ENCODE data around the gene AFAP1L2. TPM values are rescaled to one million over a fixed set of nuclear protein-coding genes. Genes with fewer than 3 reads are reported as not detected.

AFAP1L2 gene
- total and polyA plus RNA-seq, 2 donors (not counting 1 experiment from before 2014, with no cell fraction given), result 4.7 to 4.9 TPM

DNA sequence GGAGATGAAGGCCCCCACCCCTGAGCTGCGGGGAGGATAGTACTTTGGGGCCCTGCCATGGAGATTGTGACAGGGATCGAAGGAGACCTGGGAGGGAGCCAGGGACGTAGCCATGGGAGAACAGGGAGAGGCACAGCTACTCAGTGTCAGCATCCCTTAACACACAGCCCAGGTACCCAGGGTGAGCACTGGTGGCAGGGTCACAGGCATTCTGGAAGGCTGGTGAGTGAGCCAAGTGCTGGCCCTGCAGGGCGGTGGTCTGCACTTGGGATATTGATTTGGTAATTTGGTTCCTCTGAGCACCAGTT is 125.5 kb downstream of the AFAP1L2 start:
- no peak for DNase-seq
- CTCF ChIA-PET, result no interaction called here
- H3K9ac ChIP-seq (ENCODE audit: low read length), result no peak overlapping the region
- H3K36me3 ChIP-seq (replicated peaks in 1 of 2; ENCODE audit: control extremely low read depth in 1 of 2, control insufficient read depth in 1 of 2, extremely low read depth in 1 of 2, insufficient read depth in 2 of 2, low read length in 1 of 2), result no peaks in the 10 kb centered on the region
- intact Hi-C loops (cut with micrococcal nuclease), result no loop called here
- H2AFZ ChIP-seq (ENCODE audit: insufficient read depth, low read depth, low read length, poor library complexity, severe bottlenecking), result no peak overlapping the region
- WGBS (ENCODE audit: insufficient coverage), result 88% methylated on average over 4 of the region's 4 CpGs
- H3K4me3 ChIP-seq (ENCODE audit: control extremely low read depth in 1 of 5, extremely low read depth in 1 of 5, insufficient read depth in 1 of 5, low read depth in 2 of 5, low read length in 4 of 5), result no peak overlapping the region
- no peak overlapping the region for H3K27ac Mint-ChIP-seq
- no peaks in the 10 kb centered on the region for H3K9me3 Mint-ChIP-seq (ENCODE audit: insufficient read depth)
- no peak overlapping the region for H3K4me3 Mint-ChIP-seq
- no peak for ATAC-seq (ENCODE audit: low read depth)
- peaks cover 15% of the 10 kb centered on the region for H3K27me3 Mint-ChIP-seq
- no peaks in the 10 kb centered on the region for H3K79me2 ChIP-seq (ENCODE audit: control insufficient read depth, insufficient read depth, low read length)
- no peaks in the 10 kb centered on the region for H3K9me3 ChIP-seq (ENCODE audit: control extremely low read depth in 1 of 3, control insufficient read depth in 2 of 3, insufficient read depth in 1 of 3, low read length in 2 of 3)
- no peak overlapping the region for H3K4me2 ChIP-seq (replicated peaks; ENCODE audit: low read depth, low read length, poor library complexity, severe bottlenecking)
- no peak overlapping the region for H3K27ac ChIP-seq (ENCODE audit: low read length in 2 of 2)
- no peaks in the 10 kb centered on the region for H3K4me1 ChIP-seq (ENCODE audit: control insufficient read depth in 2 of 2, insufficient read depth in 2 of 2, low read length in 2 of 2)
- no peak for TF ChIP-seq EZH2 (IDR thresholded peaks at IDR 0.05; ENCODE audit: borderline replicate concordance, insufficient read depth, low read depth, low read length, poor library complexity, severe bottlenecking)
- TF ChIP-seq, protein P1, sequence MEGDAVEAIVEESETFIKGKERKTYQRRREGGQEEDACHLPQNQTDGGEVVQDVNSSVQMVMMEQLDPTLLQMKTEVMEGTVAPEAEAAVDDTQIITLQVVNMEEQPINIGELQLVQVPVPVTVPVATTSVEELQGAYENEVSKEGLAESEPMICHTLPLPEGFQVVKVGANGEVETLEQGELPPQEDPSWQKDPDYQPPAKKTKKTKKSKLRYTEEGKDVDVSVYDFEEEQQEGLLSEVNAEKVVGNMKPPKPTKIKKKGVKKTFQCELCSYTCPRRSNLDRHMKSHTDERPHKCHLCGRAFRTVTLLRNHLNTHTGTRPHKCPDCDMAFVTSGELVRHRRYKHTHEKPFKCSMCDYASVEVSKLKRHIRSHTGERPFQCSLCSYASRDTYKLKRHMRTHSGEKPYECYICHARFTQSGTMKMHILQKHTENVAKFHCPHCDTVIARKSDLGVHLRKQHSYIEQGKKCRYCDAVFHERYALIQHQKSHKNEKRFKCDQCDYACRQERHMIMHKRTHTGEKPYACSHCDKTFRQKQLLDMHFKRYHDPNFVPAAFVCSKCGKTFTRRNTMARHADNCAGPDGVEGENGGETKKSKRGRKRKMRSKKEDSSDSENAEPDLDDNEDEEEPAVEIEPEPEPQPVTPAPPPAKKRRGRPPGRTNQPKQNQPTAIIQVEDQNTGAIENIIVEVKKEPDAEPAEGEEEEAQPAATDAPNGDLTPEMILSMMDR (IDR thresholded peaks at IDR 0.05), result no peak
- H3K4me1 Mint-ChIP-seq, result no peaks in the 10 kb centered on the region
- H4K20me1 ChIP-seq (ENCODE audit: control insufficient read depth, insufficient read depth, low read length, poor library complexity, severe bottlenecking), result no peaks in the 10 kb centered on the region
- peaks cover 0 to 6% (median 0%) of the 10 kb centered on the region in 4 experiments for H3K27me3 ChIP-seq (replicated peaks in 1 of 4; ENCODE audit: control extremely low read depth in 1 of 4, control insufficient read depth in 3 of 4, insufficient read depth in 4 of 4, low read length in 3 of 4)
- POLR2A ChIA-PET, result no interaction called here

DNA sequence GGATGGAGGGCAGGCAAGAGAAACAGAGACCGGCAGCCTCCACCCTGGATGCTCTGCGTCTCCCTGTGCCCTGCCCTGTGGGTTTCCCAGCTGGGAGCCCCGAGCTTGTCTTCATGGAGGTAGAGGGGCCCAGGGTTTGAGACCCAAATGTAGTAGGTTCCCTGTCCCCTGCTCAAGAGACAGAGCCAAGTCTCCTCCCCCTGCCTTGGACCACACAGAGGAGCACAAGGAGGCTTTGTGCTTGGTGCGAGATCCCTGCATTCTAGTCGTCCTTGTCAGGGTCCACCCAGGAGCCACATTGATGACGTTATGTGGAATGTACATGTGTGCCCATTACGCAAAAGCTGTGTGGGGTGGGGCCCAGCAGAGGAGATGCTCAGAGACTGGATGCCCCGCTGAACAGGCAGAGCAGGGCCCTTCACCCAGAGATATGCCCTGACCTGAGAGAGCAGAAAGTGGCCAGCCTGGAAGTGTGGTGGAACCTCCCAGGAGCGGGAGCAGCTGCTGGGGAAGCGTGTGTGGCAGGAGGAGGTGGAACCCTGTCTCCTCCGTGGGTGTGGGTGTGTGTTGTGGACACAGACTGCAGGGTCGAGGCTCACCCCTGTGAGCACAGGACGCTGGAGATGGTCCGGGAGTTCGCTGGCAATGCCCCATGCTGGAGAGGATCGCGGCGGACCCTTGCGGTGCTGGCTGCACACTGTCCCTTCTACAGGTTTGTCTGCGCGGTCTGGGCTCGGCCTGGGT is 126.0 kb downstream of the AFAP1L2 start:
- ChIA-PET POLR2A (no interaction called here), CTCF (no interaction called here)
- Mint-ChIP-seq H3K9me3 (ENCODE audit: insufficient read depth) (no peaks in the 10 kb centered on the region), H3K27me3 (peaks cover 18% of the 10 kb centered on the region), H3K4me3 (no peak overlapping the region), H3K4me1 (no peaks in the 10 kb centered on the region), H3K27ac (no peak overlapping the region)
- intact Hi-C loops (cut with micrococcal nuclease), result no loop called here
- DNase-seq (no peak), ATAC-seq (ENCODE audit: low read depth) (no peak)
- Histone ChIP-seq H3K27me3 (replicated peaks in 1 of 4; ENCODE audit: control extremely low read depth in 1 of 4, control insufficient read depth in 3 of 4, insufficient read depth in 4 of 4, low read length in 3 of 4) (peaks cover 0 to 6% (median 0%) of the 10 kb centered on the region in 4 experiments), H3K9ac (ENCODE audit: low read length) (no peak overlapping the region), H3K79me2 (ENCODE audit: control insufficient read depth, insufficient read depth, low read length) (no peaks in the 10 kb centered on the region), H3K4me3 (ENCODE audit: control extremely low read depth in 1 of 5, extremely low read depth in 1 of 5, insufficient read depth in 1 of 5, low read depth in 2 of 5, low read length in 4 of 5) (no peak overlapping the region), H4K20me1 (ENCODE audit: control insufficient read depth, insufficient read depth, low read length, poor library complexity, severe bottlenecking) (no peaks in the 10 kb centered on the region), H2AFZ (ENCODE audit: insufficient read depth, low read depth, low read length, poor library complexity, severe bottlenecking) (no peak overlapping the region), H3K4me1 (ENCODE audit: control insufficient read depth in 2 of 2, insufficient read depth in 2 of 2, low read length in 2 of 2) (no peaks in the 10 kb centered on the region), H3K4me2 (replicated peaks; ENCODE audit: low read depth, low read length, poor library complexity, severe bottlenecking) (no peak overlapping the region), H3K9me3 (ENCODE audit: control extremely low read depth in 1 of 3, control insufficient read depth in 2 of 3, insufficient read depth in 1 of 3, low read length in 2 of 3) (no peaks in the 10 kb centered on the region), H3K27ac (ENCODE audit: low read length in 2 of 2) (no peak overlapping the region), H3K36me3 (replicated peaks in 1 of 2; ENCODE audit: control extremely low read depth in 1 of 2, control insufficient read depth in 1 of 2, extremely low read depth in 1 of 2, insufficient read depth in 2 of 2, low read length in 1 of 2) (no peaks in the 10 kb centered on the region)
- TF ChIP-seq EZH2 (IDR thresholded peaks at IDR 0.05; ENCODE audit: borderline replicate concordance, insufficient read depth, low read depth, low read length, poor library complexity, severe bottlenecking), result no peak
- TF ChIP-seq, protein P1 (IDR thresholded peaks at IDR 0.05), result no peak
- 93% methylated on average over 22 of the region's 22 CpGs for WGBS (ENCODE audit: insufficient coverage)
